HG03354 (cell line): ENCODE measurements around the gene WDR90.
"Not testable (repeated sequence)": the region's sequence is repeated elsewhere in the genome, so short reads cannot be mapped to it uniquely, and the experiment has no call there.

ENCODE experiments used
- ATAC-seq: cut with Tn5 transposase; IDR thresholded peaks from one replicate; pipeline ENCODE4 v1.9.1; 2021; ENCODE audit warnings: mild to moderate bottlenecking; ENCODE audit not compliant: unreplicated experiment, poor library complexity, severe bottlenecking

Gene WDR90

GRCh38 chr16:684071-684794 is 35.1 kb downstream of the WDR90 start, which contains the start of gene JMJD8:
Gene JMJD8, minus strand, starts transcription at chr16:684334. Its CDS starts 15 bp downstream, at chr16:684319.
- peak; percentile 62 for ATAC-seq

- no peak for ATAC-seq
Measured at GRCh38 chr16:684961-685696, 36.0 kb downstream of the WDR90 start.

- no peak for ATAC-seq
Measured at GRCh38 chr16:685967-686366, 36.8 kb downstream of the WDR90 start.

DNA sequence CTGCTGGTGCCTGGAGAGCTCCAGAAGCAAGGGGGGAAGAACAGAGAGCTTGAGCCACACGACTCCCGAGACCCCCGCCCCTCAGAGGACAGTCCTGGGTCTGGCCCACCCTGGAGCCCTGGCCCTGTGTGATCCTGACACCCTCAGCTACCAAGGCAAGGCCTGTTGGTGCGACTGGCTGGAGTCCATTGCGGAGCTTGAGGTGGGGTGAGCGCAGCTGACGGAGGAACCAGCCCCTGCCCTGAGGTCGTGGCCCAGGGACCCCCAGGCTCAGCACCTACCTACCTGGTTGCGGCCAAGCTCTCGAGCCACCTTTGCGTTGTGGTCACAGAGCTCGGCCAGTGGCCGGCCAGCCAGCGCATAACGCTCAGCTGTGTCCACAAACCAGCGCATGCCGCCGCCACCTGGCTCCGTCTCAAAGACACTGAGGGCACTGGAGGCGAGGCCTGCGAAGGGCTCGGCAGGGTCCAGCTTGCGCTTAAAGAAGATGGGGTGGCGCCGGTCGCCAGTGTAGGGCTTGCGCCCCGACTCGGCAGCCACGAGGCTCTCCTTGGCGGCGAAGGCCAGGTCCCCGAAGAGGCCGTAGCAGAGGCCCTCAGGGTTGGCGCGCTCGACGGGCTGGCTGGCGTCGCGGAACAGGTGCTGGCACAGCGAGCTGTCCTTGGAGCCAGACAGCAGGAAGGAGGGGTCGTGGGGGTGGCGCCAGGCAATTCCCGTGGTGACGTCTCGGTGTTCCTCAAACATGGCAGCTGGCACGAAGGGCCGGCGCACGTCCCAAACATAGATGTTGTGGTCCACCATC is 37.5 kb downstream of the WDR90 start:
- ATAC-seq = no peak

DNA sequence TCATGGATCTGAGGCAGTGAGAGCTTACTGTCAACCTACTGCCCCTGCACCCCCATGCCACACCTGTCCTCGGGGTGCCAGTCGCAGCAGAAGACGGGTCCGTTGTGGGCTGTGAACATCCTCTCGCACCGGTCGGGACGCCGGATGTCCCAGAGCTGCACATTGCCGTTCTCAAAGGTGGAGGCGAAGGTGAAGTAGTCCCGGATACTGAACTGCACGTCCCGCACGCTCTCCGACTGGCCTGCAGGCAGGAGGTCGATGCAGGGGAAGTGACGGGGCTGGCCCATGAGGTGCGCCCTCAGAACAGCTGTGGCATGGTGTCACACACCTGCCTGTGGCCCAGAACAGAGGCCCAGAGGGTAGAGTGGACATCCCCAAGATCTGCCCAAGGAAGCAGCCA is 38.3 kb downstream of the WDR90 start:
- ATAC-seq = no peak

DNA sequence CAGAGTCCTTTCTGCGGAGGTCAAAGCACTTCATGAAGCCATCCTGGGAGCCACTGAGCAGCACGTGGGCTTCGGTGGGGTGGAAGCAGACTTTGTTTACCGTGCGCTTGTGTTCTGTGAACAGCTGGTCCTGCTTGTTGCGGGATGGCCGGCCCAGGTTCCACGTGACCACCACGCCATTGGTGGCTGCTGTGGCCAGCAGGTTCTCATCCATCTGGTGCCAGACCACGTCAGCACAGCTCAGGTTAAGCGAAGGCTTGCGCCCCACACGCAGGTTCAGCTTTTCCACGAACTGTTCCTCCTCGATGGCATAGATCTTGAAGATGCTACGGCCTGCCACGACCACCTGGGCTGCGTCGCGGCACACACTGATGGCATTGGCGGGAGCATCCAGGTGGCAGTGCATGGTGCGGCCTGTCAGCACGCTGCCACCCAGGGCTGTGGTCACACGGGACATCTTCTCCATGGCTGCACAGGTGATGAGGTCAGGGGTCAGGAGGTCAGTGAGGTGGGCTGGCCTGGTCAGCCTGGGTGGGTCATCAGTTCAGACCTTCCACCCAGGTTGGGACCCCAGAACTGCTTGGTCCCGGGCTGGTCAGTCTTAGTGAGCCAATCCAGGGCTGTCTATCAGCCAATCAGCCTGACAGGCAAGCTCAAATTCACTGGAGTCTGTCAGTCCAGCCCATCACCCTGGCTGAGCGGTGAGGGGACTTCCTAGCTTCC is 40.2 kb downstream of the WDR90 start:
- ATAC-seq = no peak

DNA sequence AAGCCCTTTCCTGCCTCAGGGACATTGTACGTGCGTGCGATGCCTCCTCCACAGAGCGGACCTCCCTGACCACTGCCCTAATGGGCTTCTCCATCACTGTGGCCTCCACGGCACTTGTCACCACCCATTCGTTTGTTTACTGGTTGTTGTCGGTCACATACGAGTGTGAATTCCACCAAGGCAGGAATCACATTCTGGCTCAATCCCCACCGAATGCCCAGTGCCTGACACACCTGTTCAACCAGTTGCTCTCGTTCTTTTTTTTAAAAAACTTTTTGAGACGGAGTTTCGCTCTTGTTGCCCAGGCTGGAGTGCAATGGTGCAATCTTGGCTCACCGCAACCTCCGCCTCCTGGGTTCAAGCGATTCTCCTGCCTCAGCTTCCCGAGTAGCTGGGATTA is 42.1 kb downstream of the WDR90 start:
- not testable (repeated sequence) for ATAC-seq

DNA sequence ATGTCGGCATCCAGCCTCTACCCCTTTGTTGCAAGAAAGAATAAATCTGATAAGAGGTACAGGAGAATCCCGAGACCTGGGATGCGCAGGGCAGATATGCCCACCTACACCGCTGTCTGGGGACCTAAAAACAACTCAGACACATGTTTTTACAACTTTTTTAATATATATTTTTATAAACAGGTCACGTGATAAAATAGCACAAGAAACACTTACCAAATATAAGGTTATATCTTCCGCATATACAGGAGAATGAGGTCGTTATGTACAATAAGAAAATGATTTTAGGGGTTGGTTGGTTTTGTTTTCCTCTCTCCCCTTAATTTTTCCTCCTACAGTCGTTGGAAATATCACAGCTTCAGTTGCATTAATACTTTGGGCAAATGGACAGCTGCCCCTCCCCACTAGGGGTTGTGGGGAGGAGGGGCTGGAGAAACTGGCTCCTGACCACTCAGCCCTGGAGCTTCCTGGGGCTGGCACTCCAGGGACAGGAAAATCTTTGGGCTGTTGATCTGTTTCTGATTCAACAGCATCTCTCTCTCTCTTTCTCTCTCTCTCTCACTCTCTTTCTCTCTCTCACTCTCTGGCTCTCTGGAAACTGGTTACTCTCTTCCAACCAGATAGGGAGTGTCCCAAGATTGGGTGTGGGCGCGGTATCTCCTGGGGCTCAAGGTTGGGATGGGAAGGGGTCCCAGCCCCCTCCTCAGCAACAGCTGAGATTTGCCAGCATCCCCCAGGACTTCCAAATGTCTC is 43.4 kb downstream of the WDR90 start:
- ATAC-seq = no peak

- no peak for ATAC-seq
Measured at GRCh38 chr16:693364-693763, 44.2 kb downstream of the WDR90 start.

- ATAC-seq = no peak
Measured at GRCh38 chr16:693766-694165, 44.6 kb downstream of the WDR90 start.

DNA sequence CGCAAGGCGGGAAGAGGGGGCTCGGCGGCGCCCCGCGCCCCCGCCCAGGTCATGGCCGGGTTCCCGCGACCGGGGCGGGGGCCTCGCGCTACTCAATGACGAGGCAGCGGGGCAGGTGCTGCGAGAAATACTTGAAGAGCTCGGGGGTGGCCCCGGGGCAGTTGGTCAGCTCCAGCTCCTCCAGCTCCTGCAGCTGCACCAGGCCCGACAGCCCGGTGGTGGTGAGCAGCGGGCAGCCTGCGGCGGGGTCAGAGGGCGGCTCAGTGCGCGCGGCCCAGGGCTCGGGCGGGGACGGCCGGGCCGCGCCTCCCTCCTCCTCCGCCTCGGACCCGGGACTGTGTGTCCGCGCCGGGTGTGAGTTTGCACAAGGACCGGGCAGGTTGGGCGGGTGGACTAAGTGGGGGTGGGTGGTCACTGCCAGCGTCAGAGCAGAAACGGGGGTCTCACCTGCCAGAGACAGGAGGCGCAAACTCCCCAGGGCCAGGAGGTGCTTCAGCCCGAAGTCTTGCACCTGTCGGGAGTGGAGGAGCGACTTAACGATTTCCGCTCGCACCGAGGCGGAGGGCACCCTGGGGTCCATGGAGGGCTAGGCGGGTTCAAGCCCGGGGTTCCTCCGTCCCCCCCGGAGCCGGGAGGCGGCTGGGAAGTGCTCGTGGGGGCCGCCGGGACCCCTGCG is 45.2 kb downstream of the WDR90 start:
- no peak for ATAC-seq

DNA sequence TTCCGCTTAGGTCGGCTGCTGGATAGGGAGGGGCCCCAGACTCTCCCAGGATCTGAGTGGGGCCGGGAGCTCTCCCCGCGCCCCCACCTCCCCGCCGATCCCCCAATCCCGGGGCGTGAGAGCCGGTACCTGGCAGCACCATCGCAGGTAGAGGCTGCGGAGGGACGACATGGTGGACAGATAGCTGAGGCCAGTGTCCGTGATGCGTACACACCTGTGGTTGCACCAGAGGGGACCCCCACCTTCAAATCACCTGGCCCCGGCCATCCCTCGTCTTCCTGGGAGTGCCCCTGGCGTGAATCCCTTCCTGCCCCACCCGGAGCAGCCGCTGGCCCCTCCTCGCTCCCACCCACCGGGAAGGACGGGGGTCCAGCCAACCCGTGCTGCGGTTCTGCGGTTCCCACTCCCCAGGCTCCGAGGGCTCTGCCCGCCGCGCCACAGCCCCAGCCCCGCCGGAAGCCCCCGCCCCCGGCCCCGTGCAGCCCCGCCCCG is 45.7 kb downstream of the WDR90 start:
- ATAC-seq = no peak

GRCh38 chr16:695355-696089 is 46.4 kb downstream of the WDR90 start:
- ATAC-seq = peak; percentile 43

- no peak for ATAC-seq
Measured at GRCh38 chr16:698911-699671, 49.9 kb downstream of the WDR90 start.

- ATAC-seq = no peak
Measured at GRCh38 chr16:700684-701584, 51.8 kb downstream of the WDR90 start.

DNA sequence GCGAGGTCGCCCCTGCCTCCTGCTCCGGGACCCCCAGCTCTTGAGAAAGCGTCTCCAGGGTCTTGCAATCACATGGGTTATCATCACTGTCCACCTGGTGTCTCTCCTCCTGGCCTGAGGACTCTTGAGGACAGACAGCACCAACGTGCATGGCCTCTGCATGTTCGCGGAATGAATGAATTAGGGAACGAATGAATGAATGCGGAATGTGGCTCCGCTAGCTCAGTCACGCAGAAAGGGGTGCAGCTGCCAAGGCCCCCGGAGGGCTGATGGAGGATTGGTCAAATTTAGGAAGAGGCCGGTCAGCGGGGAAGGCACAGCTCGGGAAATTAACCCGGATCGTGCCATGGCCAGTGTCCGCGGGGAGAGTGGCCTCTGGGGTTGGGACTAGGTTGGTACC is 53.2 kb downstream of the WDR90 start:
- no peak for ATAC-seq
